Trophoblast cell (in vitro differentiated cells and primary cell): ENCODE measurements around the gene CSF1.
A peak's percentile ranks its signal among the peaks of the same experiment; 100 is the strongest.

Source experiments
- DNase-seq, 2 donors: peaks; one replicate each; pipeline ENCODE4 v3.0.0-alpha.2; 2016
- H2AFZ ChIP-seq: 2 replicates; pipeline ENCODE4 v1.6.1; 2013; ENCODE audit warnings: low read length, moderate library complexity, mild to moderate bottlenecking; ENCODE audit not compliant: insufficient read depth, poor library complexity
- H2AK5ac ChIP-seq: 2 replicates; pipeline ENCODE4 v1.6.1; 2013; ENCODE audit warnings: mild to moderate bottlenecking, low read length
- H2BK120ac ChIP-seq: 2 replicates; pipeline ENCODE4 v1.6.1; 2013; ENCODE audit warnings: low read length, mild to moderate bottlenecking, moderate library complexity; ENCODE audit not compliant: insufficient read depth, poor library complexity
- H2BK12ac ChIP-seq: 2 replicates; pipeline ENCODE4 v1.6.1; 2013; ENCODE audit warnings: mild to moderate bottlenecking, low read length, moderate library complexity
- H2BK5ac ChIP-seq: 2 replicates; pipeline ENCODE4 v1.6.1; 2013; ENCODE audit warnings: low read length, low read depth, moderate library complexity, mild to moderate bottlenecking; ENCODE audit not compliant: poor library complexity
- H3K14ac ChIP-seq: 2 replicates; pipeline ENCODE4 v1.6.1; 2013; ENCODE audit warnings: mild to moderate bottlenecking, low read length
- H3K18ac ChIP-seq: 2 replicates; pipeline ENCODE4 v1.6.1; 2013; ENCODE audit warnings: mild to moderate bottlenecking, low read length
- H3K23ac ChIP-seq: 2 replicates; pipeline ENCODE4 v1.6.1; 2013; ENCODE audit warnings: low read length
- H3K27ac ChIP-seq: 2 replicates; pipeline ENCODE4 v1.5.1; 2013; ENCODE audit warnings: low read depth, mild to moderate bottlenecking, inconsistent platforms, low read length, moderate library complexity
- H3K27me3 ChIP-seq: 2 replicates; pipeline ENCODE4 v1.6.1; 2013; ENCODE audit warnings: inconsistent platforms, mild to moderate bottlenecking, low read length, moderate library complexity; ENCODE audit not compliant: insufficient read depth
- H3K36me3 ChIP-seq, 2 experiments: 1 replicate in 1 of 2; 2 replicates in 1 of 2; pipeline ENCODE4 v1.6.1; 2013; ENCODE audit warnings: low read length in 2 of 2, mild to moderate bottlenecking in 2 of 2, moderate library complexity in 1 of 2; ENCODE audit not compliant: insufficient read depth in 2 of 2, control insufficient read depth in 1 of 2
- H3K4ac ChIP-seq: 2 replicates; pipeline ENCODE4 v1.6.1; 2013; ENCODE audit warnings: low read depth, mild to moderate bottlenecking, low read length, moderate library complexity
- H3K4me1 ChIP-seq, 2 experiments: 1 replicate in 1 of 2; 2 replicates in 1 of 2; pipeline ENCODE4 v1.6.1; 2013; ENCODE audit warnings: low read length in 2 of 2, mild to moderate bottlenecking in 2 of 2, moderate library complexity in 1 of 2; ENCODE audit not compliant: insufficient read depth in 2 of 2, control insufficient read depth in 1 of 2
- H3K4me2 ChIP-seq: 2 replicates; pipeline ENCODE4 v1.6.1; 2013; ENCODE audit warnings: inconsistent platforms, mild to moderate bottlenecking, low read length, moderate library complexity
- H3K4me3 ChIP-seq: 2 replicates; pipeline ENCODE4 v1.5.1; 2013; ENCODE audit warnings: mild to moderate bottlenecking, low read depth, low read length, inconsistent platforms
- H3K79me1 ChIP-seq: one replicate; pipeline ENCODE4 v1.6.1; 2013; ENCODE audit warnings: low read length
- H3K79me2 ChIP-seq: 2 replicates; pipeline ENCODE4 v1.6.1; 2013; ENCODE audit warnings: low read length, mild to moderate bottlenecking; ENCODE audit not compliant: control insufficient read depth, insufficient read depth, poor library complexity
- H3K9ac ChIP-seq: 2 replicates; pipeline ENCODE4 v1.6.1; 2013; ENCODE audit warnings: mild to moderate bottlenecking, low read length
- H3K9me3 ChIP-seq: 2 replicates; pipeline ENCODE4 v1.6.1; 2013; ENCODE audit warnings: low read depth, mild to moderate bottlenecking, control low read depth, inconsistent platforms, low read length; ENCODE audit not compliant: insufficient read depth
- H4K12ac ChIP-seq: 2 replicates; pipeline ENCODE4 v1.6.1; 2013; ENCODE audit warnings: low read depth, mild to moderate bottlenecking, low read length, moderate library complexity
- H4K8ac ChIP-seq: 2 replicates; pipeline ENCODE4 v1.6.1; 2013; ENCODE audit warnings: low read depth, mild to moderate bottlenecking, low read length, moderate library complexity
- H4K91ac ChIP-seq: one replicate; pipeline ENCODE4 v1.6.1; 2013; ENCODE audit warnings: low read depth, mild to moderate bottlenecking, low read length, moderate library complexity
- WGBS: extraction: QIAGEN DNeasy Blood & Tissue Kit; methylation state at CpG from one replicate; pipeline ENCODE4 v1.1.7; 2013; ENCODE audit warnings: missing lambda C conversion rate; ENCODE audit not compliant: insufficient read length, insufficient coverage; ENCODE audit errors: extremely low coverage; 5-methylcytosine and 5-hydroxymethylcytosine counted together

Gene CSF1

DNA sequence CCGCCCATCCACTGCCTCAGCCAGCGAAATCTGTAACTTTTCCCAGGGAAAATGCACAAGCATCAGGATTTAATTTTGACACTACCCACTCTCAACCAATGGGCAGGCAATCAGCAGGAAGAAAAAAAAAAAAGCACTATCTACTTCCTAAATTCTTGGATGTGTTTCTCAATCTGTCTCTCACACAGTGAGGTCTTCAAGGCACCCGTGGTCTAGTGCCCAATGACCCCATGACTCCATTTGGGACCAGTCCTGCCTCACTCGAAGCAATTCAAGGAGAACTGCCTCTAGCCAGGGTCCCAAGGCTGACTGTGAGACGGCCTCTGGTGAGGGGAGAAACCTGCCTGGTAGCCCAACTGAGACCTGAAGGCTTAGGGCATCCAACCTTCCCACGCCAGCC lies 35.9 kb downstream of the CSF1 start:
- Histone ChIP-seq H2AK5ac (peak overlapping the region; percentile 57), H3K4me3 (no peak overlapping the region), H3K4me2 (no peak overlapping the region), H2BK120ac (peak overlapping the region; percentile 20), H3K27ac (no peak overlapping the region), H3K9ac (no peak overlapping the region), H2BK5ac (no peak overlapping the region), H4K91ac (no peak overlapping the region), H3K18ac (no peak overlapping the region), H3K36me3 (no peaks in the 10 kb centered on the region), H3K4me1 (peaks cover 2 to 8% of the 10 kb centered on the region in 2 experiments), H4K8ac (no peak overlapping the region), H2AFZ (no peak overlapping the region), H4K12ac (no peak overlapping the region), H3K9me3 (no peaks in the 10 kb centered on the region), H3K79me2 (no peaks in the 10 kb centered on the region), H3K14ac (peak overlapping the region; percentile 63), H3K23ac (no peak overlapping the region), H3K79me1 (peaks cover 2% of the 10 kb centered on the region), H3K4ac (no peak overlapping the region), H3K27me3 (no peaks in the 10 kb centered on the region), H2BK12ac (peak overlapping the region; percentile 88)
- DNase-seq = no peak
- WGBS = no CpG with 5 or more reads among the region's 6 CpGs

- Histone ChIP-seq H3K79me1 (peaks cover 2% of the 10 kb centered on the region), H2AFZ (no peak overlapping the region), H3K36me3 (no peaks in the 10 kb centered on the region), H4K12ac (no peak overlapping the region), H4K91ac (peak overlapping the region; percentile 6), H3K4ac (no peak overlapping the region), H3K4me2 (no peak overlapping the region), H3K14ac (no peak overlapping the region), H4K8ac (no peak overlapping the region), H3K18ac (no peak overlapping the region), H2BK5ac (no peak overlapping the region), H2BK120ac (no peak overlapping the region), H3K27ac (no peak overlapping the region), H3K27me3 (no peaks in the 10 kb centered on the region), H3K4me3 (no peak overlapping the region), H3K79me2 (no peaks in the 10 kb centered on the region), H3K9me3 (no peaks in the 10 kb centered on the region), H2BK12ac (no peak overlapping the region), H3K23ac (no peak overlapping the region), H3K4me1 (peaks cover 2 to 8% of the 10 kb centered on the region in 2 experiments), H3K9ac (no peak overlapping the region), H2AK5ac (no peak overlapping the region)
- WGBS = no CpG with 5 or more reads among the region's 10 CpGs
- no peak for DNase-seq
Observed at GRCh38 chr1:109947582-109948284, 37.1 kb downstream of the CSF1 start.

- H4K12ac ChIP-seq = no peak overlapping the region
- no peaks in the 10 kb centered on the region for H3K79me2 ChIP-seq
- H2AK5ac ChIP-seq = no peak overlapping the region
- no peak overlapping the region for H4K91ac ChIP-seq
- H3K27me3 ChIP-seq = no peaks in the 10 kb centered on the region
- H3K9me3 ChIP-seq = no peaks in the 10 kb centered on the region
- no peaks in the 10 kb centered on the region for H3K36me3 ChIP-seq
- H2BK5ac ChIP-seq = no peak overlapping the region
- no peak overlapping the region for H3K18ac ChIP-seq
- no peak overlapping the region for H3K27ac ChIP-seq
- H3K23ac ChIP-seq = no peak overlapping the region
- H3K4me1 ChIP-seq = peaks cover 2 to 8% of the 10 kb centered on the region in 2 experiments
- H2BK120ac ChIP-seq = no peak overlapping the region
- no peak overlapping the region for H4K8ac ChIP-seq
- H2AFZ ChIP-seq = no peak overlapping the region
- H3K4ac ChIP-seq = no peak overlapping the region
- no peak overlapping the region for H3K4me2 ChIP-seq
- H3K4me3 ChIP-seq = no peak overlapping the region
- H3K9ac ChIP-seq = no peak overlapping the region
- no peak for DNase-seq
- no peak overlapping the region for H2BK12ac ChIP-seq
- H3K79me1 ChIP-seq = peaks cover 2% of the 10 kb centered on the region
- H3K14ac ChIP-seq = no peak overlapping the region
Observed at GRCh38 chr1:109948285-109948630, 37.6 kb downstream of the CSF1 start.

- Histone ChIP-seq H2AK5ac (no peak overlapping the region), H3K23ac (no peak overlapping the region), H3K27ac (no peak overlapping the region), H3K14ac (no peak overlapping the region), H3K27me3 (no peaks in the 10 kb centered on the region), H4K91ac (no peak overlapping the region), H3K79me1 (peaks cover 8% of the 10 kb centered on the region), H3K4me2 (no peak overlapping the region), H2BK5ac (no peak overlapping the region), H3K9ac (no peak overlapping the region), H3K4me3 (no peak overlapping the region), H2BK12ac (no peak overlapping the region), H2AFZ (no peak overlapping the region), H3K79me2 (no peaks in the 10 kb centered on the region), H2BK120ac (no peak overlapping the region), H3K4ac (no peak overlapping the region), H3K4me1 (peaks cover 7 to 12% of the 10 kb centered on the region in 2 experiments), H4K12ac (no peak overlapping the region), H4K8ac (no peak overlapping the region), H3K36me3 (no peaks in the 10 kb centered on the region), H3K18ac (no peak overlapping the region), H3K9me3 (no peaks in the 10 kb centered on the region)
- DNase-seq = no peak
- no CpG with 5 or more reads among the region's 1 CpG for WGBS
Observed at GRCh38 chr1:109950038-109950437, 39.4 kb downstream of the CSF1 start.
